A673 (cell line): Measurements from ENCODE around the gene THSD4. TPM values are rescaled to one million over a fixed set of nuclear protein-coding genes. Genes with fewer than 3 reads are reported as not detected.

ENCODE experiments used
- BruUV-seq: library from RNA; stranded (reverse); fragments of 400-500 nt; replicated peaks from 2 replicates; lab custom pipeline; 2021; lab: Mats Ljungman, UMichigan
- CTCF ChIA-PET: fragments of 300-600 bp; sonication (Branson Sonifier 250); formaldehyde crosslinking; loops from one replicate; lab custom pipeline; 2022; ENCODE audit warnings: antibody characterized with exemption; lab: Charles Lee
- POLR2A ChIA-PET: fragments of 300-600 bp; sonication (Branson Sonifier 250); formaldehyde crosslinking; loops from one replicate; lab custom pipeline; 2022; ENCODE audit warnings: antibody characterized with exemption; ENCODE audit not compliant: low non-redundant PET; lab: Charles Lee
- DNase-seq: peaks from one replicate; pipeline ENCODE4 v3.0.0-alpha.2; 2015; ENCODE audit warnings: low spot score
- H3K27ac ChIP-seq: fragments of 200-600 bp; sonication (generic); 2 replicates; pipeline ENCODE4 v1.5.1; 2016; ENCODE audit warnings: mixed run types, low read depth, mild to moderate bottlenecking, mixed read lengths, antibody characterized with exemption, low read length; ENCODE audit not compliant: poor library complexity, severe bottlenecking
- H3K27me3 ChIP-seq: fragments of 200-600 bp; sonication (generic); replicated peaks from 2 replicates; pipeline ENCODE4 v1.6.1; 2017; ENCODE audit warnings: mixed run types, low read depth, mild to moderate bottlenecking, mixed read lengths, antibody characterized with exemption, low read length; ENCODE audit not compliant: insufficient read depth, poor library complexity
- H3K36me3 ChIP-seq: fragments of 200-600 bp; sonication (generic); 2 replicates; pipeline ENCODE4 v1.6.1; 2016; ENCODE audit warnings: mixed run types, mild to moderate bottlenecking, mixed read lengths, antibody characterized with exemption, low read length; ENCODE audit not compliant: insufficient read depth, poor library complexity, severe bottlenecking
- H3K4me1 ChIP-seq: fragments of 200-600 bp; sonication (generic); 2 replicates; pipeline ENCODE4 v1.6.1; 2017; ENCODE audit warnings: mixed run types, mild to moderate bottlenecking, mixed read lengths, antibody characterized with exemption, low read length; ENCODE audit not compliant: insufficient read depth, poor library complexity, severe bottlenecking
- H3K4me3 ChIP-seq: fragments of 200-600 bp; sonication (generic); 2 replicates; pipeline ENCODE4 v1.5.1; 2016; ENCODE audit warnings: low read depth, mixed run types, mild to moderate bottlenecking, mixed read lengths, low read length; ENCODE audit not compliant: poor library complexity, severe bottlenecking
- H3K9me3 ChIP-seq: fragments of 200-600 bp; sonication (generic); 2 replicates; pipeline ENCODE4 v1.6.1; 2016; ENCODE audit warnings: mixed run types, low read depth, mild to moderate bottlenecking, mixed read lengths, antibody characterized with exemption, low read length; ENCODE audit not compliant: poor library complexity, severe bottlenecking
- EZH2 ChIP-seq: fragments of 200-600 bp; sonication (generic); IDR thresholded peaks from 2 replicates; pipeline ENCODE4 v1.6.1; 2017; ENCODE audit warnings: borderline replicate concordance, low read depth, mild to moderate bottlenecking, mixed read lengths, antibody characterized with exemption, low read length; ENCODE audit not compliant: poor library complexity, severe bottlenecking
- intact Hi-C: fragments of 100-400 bp; cut with micrococcal nuclease; formaldehyde crosslinking; loops from one replicate; pipeline ENCODE4 v1.10.0; 2022; ENCODE audit not compliant: unreplicated experiment
- total RNA-seq: library from RNA; stranded (reverse); gene quantifications from 2 replicates; pipeline ENCODE4 v1.2.3, GENCODE V29; 2021
- TF ChIP-seq, protein P1 (sequence below): fragments of 300-800, 200-600 bp; sonication (generic); conservative IDR thresholded peaks from 2 replicates; pipeline ENCODE4 v1.5.1; 2017; ENCODE audit warnings: low read depth, mild to moderate bottlenecking, antibody characterized with exemption, low read length, moderate library complexity, mixed read lengths

The THSD4 gene
- total RNA-seq, 1 experiment from 2014 or later: 2.4 TPM

DNA sequence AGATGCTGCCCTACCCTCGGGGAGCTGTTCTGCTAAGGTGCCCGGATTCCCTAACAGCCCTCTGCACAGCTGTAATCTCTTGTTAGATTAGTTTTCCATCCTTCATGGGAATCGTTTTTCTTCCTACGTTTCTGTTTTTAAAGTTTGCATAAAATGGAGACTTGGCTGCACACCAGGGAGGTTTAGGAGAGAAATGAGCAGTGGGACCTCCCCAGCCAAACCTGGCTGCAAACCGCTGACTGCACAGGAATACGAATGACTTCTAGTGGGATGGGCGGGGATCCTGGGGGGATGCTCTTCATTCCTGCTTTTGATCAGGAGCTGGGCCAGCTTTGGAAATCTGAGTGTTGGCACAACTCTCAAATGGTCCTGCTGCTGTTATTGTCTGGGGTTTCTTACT, 77.5 kb downstream of the THSD4 start:
- ChIA-PET CTCF (no interaction called here), POLR2A (no interaction called here)
- H3K9me3 ChIP-seq: no peaks in the 10 kb centered on the region
- DNase-seq: no peak
- intact Hi-C loops: no loop called here
- no peaks in the 10 kb centered on the region for H3K36me3 ChIP-seq
- H3K4me1 ChIP-seq: peaks cover 2% of the 10 kb centered on the region
- H3K4me3 ChIP-seq: no peak overlapping the region
- TF ChIP-seq, protein P1, sequence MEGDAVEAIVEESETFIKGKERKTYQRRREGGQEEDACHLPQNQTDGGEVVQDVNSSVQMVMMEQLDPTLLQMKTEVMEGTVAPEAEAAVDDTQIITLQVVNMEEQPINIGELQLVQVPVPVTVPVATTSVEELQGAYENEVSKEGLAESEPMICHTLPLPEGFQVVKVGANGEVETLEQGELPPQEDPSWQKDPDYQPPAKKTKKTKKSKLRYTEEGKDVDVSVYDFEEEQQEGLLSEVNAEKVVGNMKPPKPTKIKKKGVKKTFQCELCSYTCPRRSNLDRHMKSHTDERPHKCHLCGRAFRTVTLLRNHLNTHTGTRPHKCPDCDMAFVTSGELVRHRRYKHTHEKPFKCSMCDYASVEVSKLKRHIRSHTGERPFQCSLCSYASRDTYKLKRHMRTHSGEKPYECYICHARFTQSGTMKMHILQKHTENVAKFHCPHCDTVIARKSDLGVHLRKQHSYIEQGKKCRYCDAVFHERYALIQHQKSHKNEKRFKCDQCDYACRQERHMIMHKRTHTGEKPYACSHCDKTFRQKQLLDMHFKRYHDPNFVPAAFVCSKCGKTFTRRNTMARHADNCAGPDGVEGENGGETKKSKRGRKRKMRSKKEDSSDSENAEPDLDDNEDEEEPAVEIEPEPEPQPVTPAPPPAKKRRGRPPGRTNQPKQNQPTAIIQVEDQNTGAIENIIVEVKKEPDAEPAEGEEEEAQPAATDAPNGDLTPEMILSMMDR: no peak
- TF ChIP-seq EZH2: no peak
- H3K27ac ChIP-seq: no peak overlapping the region
- BruUV-seq: no TSS peak
- H3K27me3 ChIP-seq: no peaks in the 10 kb centered on the region

DNA sequence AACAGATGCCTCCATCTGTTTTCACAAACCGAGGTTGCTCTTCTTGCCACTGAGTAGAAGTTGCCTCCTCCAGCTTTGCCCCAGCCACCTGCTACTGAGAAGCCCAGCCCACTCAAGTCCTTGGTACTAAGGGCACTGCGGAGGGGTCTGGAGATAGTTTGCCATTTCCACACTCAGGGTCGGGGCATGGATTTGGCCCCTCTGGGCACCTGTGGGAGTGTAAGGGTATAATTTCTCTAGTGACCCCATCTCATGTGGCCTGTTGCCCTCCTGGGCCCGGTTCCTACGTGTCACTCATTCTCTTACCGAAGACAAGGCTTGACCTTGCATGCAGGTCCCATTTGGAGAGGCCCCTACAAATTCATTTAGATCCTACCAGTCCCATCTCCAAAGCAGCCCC, 79.0 kb downstream of the THSD4 start:
- TF ChIP-seq, protein P1: no peak
- no peak for TF ChIP-seq EZH2
- no peak for DNase-seq
- BruUV-seq: no TSS peak
- intact Hi-C loops: no loop called here
- Histone ChIP-seq H3K36me3 (no peaks in the 10 kb centered on the region), H3K4me3 (no peak overlapping the region), H3K9me3 (no peaks in the 10 kb centered on the region), H3K27me3 (no peaks in the 10 kb centered on the region), H3K27ac (no peak overlapping the region), H3K4me1 (no peaks in the 10 kb centered on the region)
- CTCF ChIA-PET: interaction anchor here (0.6 kb wide), 1 partner anchor 300 kb away, joined by 4 read pairs; no protein-coding TSS in a partner anchor
- POLR2A ChIA-PET: no interaction called here

DNA sequence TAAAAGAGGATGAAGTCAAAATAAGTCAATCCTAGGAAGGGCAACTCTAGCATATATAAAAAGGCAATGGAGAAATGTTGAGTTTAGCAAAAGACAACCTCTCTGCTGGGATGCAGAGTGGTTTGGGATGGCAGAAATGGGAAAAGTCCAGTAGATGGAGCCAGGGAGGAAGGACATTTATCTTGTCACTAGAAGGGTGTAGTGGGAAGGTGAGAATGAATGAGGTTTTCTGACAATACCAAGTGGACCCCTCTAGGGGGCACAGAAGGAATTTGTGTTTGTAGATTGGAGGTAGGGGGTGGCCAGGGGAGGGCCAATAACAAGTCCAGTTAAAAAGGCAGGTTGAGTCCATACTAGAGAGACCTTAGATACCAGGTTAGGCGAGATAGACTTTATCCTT, 80.0 kb downstream of the THSD4 start:
- Histone ChIP-seq H3K9me3 (no peaks in the 10 kb centered on the region), H3K36me3 (no peaks in the 10 kb centered on the region), H3K27me3 (no peaks in the 10 kb centered on the region), H3K27ac (no peak overlapping the region), H3K4me3 (no peak overlapping the region), H3K4me1 (no peaks in the 10 kb centered on the region)
- CTCF ChIA-PET: no interaction called here
- POLR2A ChIA-PET: no interaction called here
- peak; percentile 40 for DNase-seq
- no TSS peak for BruUV-seq
- intact Hi-C loops: loop anchor here (5.0 kb wide), 1 partner anchor 247 kb away; no protein-coding TSS in a partner anchor
- TF ChIP-seq, protein P1: peak; percentile 54
- TF ChIP-seq EZH2: no peak
